Endometrial microvascular endothelial cells (primary cell): ENCODE results near the gene TSFM. TPM values are rescaled to one million over a fixed set of nuclear protein-coding genes. Genes with fewer than 3 reads are reported as not detected.

Experiments
- in situ Hi-C: cut with HindIII; loops from 2 replicates; pipeline ENCODE4 v1.10.0; 2017; ENCODE audit warnings: low sequenced_read_pairs, low pct_unique_long_range_greater_than_20kb; ENCODE audit errors: inconsistent ontology term
- total RNA-seq: library from RNA; depleted of rRNA; stranded (reverse); fragments of >200 nt; gene quantifications from one replicate; pipeline ENCODE4 v1.2.3, GENCODE V29; 2015; ENCODE audit errors: inconsistent ontology term

Gene TSFM
- 45.9 TPM for total RNA-seq

GRCh38 chr12:57782608-57783465 is at the start of gene TSFM:
TSFM (plus strand) TSS chr12:57782787; CDS start chr12:57782802, 15 bp downstream.
- in situ Hi-C loops: no loop called here

GRCh38 chr12:57733928-57734327 is 48.7 kb upstream of the TSFM start:
- in situ Hi-C loops: no loop called here

GRCh38 chr12:57734591-57734990 is 48.0 kb upstream of the TSFM start:
- in situ Hi-C loops: no loop called here

GRCh38 chr12:57735198-57735855 is 47.3 kb upstream of the TSFM start:
- in situ Hi-C loops: no loop called here

- in situ Hi-C loops: no loop called here
Observed at GRCh38 chr12:57735952-57736740, 46.4 kb upstream of the TSFM start.

DNA sequence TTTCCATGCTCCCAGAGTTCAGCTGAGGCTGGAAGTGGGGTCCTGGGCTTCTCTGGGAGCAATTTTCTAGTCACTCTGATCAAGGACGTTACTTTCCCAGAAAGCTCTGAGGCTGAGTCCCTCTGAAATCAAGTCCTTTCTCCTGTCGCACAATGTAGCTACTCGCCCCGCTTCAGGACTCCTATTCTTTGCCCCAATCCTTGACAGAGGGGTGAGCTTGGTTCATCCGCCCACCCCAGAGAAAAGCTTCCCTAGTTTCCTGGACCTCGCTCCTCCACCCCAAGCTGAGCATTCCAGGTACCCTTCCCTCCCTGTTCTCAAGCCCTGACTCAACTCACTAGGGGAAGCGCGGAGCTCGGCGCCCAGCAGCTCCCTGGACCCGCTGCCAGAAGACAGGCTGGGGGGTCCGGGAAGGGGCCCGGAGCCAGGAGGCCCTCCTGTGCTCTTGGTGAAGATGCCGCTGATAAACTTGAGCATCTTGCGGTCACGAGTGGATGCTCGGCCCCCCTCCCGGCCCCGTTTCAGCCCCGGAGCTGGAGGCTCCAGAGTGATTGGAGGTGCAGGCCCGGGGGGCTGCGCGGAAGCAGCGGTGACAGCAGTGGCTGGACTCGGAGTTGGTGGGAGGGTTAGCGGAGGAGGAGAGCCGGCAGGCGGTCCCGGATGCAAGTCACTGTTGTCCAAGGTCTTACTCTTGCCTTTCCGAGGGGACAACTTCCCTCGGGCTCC is 45.7 kb upstream of the TSFM start:
- in situ Hi-C loops: no loop called here

DNA sequence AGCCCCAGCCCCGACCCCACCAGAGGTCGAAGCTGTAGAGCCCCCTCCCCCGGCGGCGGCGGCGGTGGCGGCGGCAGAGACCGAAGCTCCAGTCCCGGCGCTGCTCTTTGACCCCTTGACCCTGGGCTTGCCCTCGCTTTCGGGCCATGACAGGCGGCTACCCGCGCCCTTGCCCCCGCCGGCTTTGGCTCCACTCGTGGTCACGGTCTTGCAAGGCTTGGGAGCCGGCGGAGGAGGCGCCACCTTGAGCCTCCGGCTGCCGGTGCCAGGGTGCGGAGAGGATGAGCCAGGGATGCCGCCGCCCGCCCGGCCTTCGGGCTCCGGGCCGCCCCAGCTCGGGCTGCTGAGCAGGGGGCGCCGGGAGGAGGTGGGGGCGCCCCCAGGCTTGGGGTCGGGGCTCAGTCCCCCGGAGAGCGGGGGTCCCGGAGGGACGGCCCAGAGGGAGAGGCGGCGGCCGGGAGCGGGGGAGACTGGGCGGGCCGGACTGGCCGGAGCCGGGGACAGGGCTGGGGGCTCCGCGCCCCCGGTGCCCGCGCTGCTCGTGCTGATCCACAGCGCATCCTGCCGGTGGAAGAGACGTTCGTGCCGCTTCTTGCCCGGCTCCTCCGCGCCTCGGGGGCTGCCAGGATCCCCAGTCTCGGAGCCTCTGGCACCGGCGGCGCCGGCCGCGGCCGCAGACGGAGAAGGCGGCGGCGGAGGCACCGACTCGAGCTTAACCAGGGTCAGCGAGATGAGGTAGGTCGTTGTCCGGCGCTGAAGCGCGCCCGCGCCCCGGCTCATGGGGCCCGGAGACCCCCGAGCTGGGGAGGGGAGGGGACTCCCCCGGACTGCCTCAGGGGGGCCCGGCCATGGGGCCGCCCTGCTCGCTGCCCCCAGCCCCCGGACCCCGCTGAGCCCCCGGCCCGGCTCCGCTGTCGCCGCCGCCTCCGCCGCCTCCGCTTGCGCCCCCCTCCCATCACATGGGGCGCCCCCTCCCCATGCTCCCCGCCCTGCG is 44.8 kb upstream of the TSFM start:
- in situ Hi-C loops: no loop called here

GRCh38 chr12:57738661-57739237 is 43.8 kb upstream of the TSFM start, which contains the start of gene AGAP2:
AGAP2 (minus strand) TSS chr12:57738742; CDS start chr12:57738246, 496 bp downstream.
- in situ Hi-C loops: no loop called here

DNA sequence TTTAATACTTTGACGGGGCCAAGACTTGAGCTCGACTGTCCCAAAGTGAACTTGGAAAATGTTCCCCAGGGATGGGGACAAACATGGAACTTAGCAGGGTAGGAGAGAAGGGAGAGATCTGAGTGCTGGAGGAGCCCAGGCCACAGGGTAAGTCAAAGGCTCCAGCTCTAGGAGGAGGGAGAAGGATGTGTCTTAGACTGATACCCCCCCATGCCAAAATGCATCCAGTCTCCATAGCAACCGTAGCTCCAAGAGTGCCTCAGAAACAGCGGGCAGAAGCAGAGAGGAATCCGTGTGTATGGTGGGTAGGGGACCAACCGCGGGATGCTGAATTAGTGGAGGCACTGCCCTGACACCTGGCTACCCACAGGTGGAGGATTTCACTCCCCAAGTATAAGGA is 43.2 kb upstream of the TSFM start:
- in situ Hi-C loops: no loop called here

DNA sequence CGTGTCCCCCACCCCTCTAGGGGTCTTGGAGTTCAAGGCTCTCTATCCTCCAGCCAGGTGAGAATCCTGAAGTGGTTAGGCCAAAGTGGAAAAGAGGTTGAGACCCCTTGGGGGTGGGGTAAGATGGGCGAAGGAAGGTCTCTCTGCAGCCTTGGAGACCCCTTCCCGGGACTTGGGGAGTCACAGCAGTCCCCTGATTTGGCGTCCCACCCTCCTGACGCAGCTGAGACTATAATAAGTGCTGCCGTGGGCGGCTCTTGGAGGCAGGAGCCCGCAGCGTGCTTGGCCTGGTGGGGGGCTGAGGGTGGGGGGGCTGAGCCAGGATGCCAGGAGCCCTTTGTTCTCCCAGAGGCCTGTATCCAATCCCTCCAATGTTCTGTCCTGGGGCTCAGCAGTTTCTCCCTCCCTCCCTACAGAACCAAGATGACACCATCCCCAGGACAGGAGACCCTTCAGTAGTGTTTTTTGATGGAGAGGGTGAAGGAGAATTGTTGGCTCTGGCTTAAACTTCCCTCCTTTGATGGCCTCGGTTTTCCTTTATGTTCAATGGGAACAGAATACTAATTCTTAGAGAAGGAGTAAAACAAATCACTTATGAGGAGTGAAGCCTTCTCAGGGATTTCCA is 42.6 kb upstream of the TSFM start:
- in situ Hi-C loops: no loop called here

GRCh38 chr12:57740656-57741412 is 41.8 kb upstream of the TSFM start:
- in situ Hi-C loops: no loop called here

DNA sequence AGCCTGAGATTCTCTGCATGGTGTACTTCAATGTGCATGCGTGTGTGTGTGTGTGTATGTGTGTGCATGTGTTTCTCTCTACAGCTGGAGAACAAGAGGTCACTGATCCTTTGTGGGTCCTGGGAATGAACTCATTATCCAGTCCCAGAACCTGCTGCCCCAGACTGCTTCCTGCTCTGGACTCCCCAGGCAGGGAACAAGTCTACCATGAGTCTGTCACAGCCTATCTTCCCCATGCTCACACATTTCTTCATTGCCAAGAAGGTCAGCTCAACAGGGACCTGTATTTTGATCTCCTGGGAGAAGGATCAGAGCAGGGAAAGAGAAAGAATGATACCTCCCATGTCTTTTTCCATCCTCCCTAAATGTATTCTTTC is 41.2 kb upstream of the TSFM start:
- in situ Hi-C loops: no loop called here

- in situ Hi-C loops: no loop called here
Observed at GRCh38 chr12:57741844-57742738, 40.5 kb upstream of the TSFM start.

GRCh38 chr12:57743769-57744168 is 38.8 kb upstream of the TSFM start:
- in situ Hi-C loops: no loop called here

DNA sequence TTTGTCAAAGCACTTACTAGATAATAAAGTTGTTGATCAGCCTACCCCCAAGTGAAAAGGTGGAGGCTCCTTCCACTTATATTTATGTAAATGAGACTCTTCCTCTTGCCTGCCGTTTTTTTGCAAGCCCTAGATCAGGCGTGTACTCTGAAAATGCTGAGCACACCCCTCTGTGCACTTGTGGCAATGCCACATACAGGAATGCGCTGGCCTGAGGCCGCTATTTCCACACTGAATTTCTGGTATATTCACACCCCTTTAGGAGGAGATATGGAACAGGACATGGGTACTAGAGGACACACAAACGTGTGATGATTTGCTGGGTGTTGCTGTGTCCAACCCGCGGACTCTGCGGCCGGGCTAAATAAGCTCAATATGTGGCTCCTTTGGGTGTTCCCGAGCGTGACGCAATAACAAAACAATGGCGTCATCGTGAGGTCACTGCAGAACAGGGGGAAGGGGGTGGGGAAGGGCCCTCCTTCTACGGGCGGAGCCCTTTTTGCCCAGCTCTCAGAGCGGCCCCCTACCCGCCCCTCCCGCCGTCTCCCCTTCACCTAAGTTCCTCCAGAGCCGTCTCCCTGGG is 38.3 kb upstream of the TSFM start:
- in situ Hi-C loops: no loop called here
